ENCODE data around the gene GLT1D1.
"Not testable (repeated sequence)": the region's sequence is repeated elsewhere in the genome, so short reads cannot be mapped to it uniquely, and the experiment has no call there.

The GLT1D1 gene

GRCh38 chr12:128840862-128841468, 12.3 kb upstream of the GLT1D1 start:
- no peak for TF ChIP-seq CTCF (conservative IDR thresholded peaks at IDR 0.05)
- H3K27ac ChIP-seq = no peak overlapping the region

DNA sequence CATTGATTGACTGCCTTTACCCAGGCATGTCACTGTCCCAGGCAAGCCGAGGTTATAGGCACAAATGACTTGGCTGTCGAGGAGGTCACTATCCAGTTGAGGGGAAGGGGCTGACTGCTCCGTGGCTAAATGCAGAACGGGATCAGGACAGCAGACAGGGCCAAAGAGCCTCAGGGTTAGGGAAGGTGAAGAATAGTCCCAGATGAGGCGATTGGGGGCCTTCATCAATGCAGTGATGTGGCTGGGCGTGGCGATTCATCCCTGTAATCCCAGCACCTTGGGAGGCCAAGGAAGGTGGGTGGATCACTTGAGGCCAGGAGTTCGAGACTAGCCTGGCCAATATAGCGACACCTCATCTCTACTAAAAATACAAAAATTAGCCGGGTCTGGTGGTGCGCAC, 10.7 kb upstream of the GLT1D1 start:
- TF ChIP-seq CTCF (conservative IDR thresholded peaks at IDR 0.05) = no peak
- H3K27ac ChIP-seq = no peak overlapping the region

GRCh38 chr12:128843538-128843937, 9.7 kb upstream of the GLT1D1 start:
- no peak overlapping the region for H3K27ac ChIP-seq
- TF ChIP-seq CTCF (conservative IDR thresholded peaks at IDR 0.05) = no peak

DNA sequence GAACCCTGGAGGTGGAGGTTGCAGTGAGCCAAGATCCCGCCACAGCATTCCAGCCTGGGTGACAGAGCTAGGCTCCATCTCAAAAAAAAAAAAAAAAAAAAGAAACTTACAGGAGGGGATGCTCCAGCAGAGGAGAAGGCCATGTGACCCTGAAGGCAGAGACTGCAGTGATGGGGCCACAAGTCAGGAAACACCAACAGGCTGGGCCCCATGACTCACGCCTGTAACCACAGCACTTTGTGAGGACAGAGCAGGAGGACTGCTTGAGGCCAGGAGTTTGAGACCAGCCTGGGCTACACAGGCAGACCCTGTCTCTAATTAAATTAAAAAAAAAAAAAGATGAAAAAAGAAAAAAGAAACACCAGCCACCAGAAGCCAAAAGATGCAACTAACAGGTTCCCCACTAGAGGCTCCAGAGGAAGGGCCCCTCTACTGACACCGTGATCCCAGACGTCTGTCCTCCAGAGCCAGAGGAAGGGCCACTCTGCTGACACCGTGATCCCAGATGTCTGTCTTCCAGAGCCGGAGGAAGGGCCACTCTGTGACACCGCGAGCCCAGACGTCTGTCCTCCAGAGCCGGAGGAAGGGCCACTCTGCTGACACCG, 9.1 kb upstream of the GLT1D1 start:
- no peak for TF ChIP-seq CTCF (conservative IDR thresholded peaks at IDR 0.05)
- H3K27ac ChIP-seq = no peak overlapping the region

DNA sequence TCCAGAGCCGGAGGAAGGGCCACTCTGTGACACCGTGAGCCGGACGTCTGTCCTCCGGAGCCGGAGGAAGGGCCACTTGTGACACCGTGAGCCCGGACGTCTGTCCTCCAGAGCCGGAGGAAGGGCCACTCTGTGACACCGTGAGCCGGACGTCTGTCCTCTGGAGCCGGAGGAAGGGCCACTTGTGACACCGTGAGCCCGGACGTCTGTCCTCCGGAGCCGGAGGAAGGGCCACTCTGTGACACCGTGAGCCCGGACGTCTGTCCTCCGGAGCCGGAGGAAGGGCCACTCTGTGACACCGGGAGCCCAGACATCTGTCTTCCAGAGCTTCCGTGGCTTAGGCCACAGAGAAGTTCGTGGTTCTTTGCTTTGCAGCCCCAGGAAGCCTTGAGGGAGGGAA, 6.6 kb upstream of the GLT1D1 start:
- not testable (repeated sequence) for H3K27ac ChIP-seq

GRCh38 chr12:128848371-128848770, 4.9 kb upstream of the GLT1D1 start:
- TF ChIP-seq CTCF (conservative IDR thresholded peaks at IDR 0.05) = no peak
- no peak overlapping the region for H3K27ac ChIP-seq

GRCh38 chr12:128849806-128850205, 3.5 kb upstream of the GLT1D1 start:
- not testable (repeated sequence) for H3K27ac ChIP-seq

DNA sequence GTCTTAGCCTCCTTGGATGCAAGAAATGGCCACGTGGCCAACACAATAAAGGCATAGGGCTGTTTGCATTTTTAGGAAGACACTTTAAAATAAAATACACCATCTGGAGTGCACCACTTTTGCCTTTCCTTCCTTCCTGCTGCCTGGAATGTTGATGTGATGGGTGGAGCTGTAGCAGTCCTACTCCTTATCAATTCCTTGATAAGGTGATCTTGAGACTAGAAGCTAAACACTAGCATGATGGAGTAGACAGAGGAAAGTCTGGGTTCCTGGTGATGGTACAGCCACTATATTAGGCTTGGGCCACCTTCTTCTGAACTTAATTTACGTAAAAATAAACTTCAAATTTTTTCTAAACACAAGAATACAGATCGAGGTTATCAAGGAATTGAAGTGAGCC, 2.9 kb upstream of the GLT1D1 start:
- H3K27ac ChIP-seq = no peak overlapping the region
- TF ChIP-seq CTCF (conservative IDR thresholded peaks at IDR 0.05) = no peak

DNA sequence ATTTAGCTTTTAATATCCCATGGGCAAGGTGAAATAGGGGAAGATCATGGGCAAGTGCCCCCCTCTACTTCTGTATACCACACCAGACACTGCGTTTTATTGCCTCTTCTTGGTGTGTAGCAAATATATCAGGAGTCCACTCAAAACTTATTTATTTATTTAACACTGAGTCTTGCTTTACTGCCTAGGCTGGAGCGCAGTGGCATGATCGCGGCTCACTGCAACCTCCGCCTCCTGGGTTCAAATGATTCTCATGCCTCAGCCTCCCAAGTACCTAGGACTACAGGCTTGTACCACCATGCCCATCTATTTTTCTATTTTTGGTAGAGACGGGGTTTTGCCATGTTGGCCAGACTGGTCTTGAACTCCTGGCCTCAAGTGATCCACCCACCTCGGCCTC, 1.8 kb upstream of the GLT1D1 start:
- not testable (repeated sequence) for H3K27ac ChIP-seq

Data from VCaP (cell line).